ENCODE data around the gene TSBP1.
"Not testable (repeated sequence)": the region's sequence is repeated elsewhere in the genome, so short reads cannot be mapped to it uniquely, and the experiment has no call there.

Gene TSBP1

DNA sequence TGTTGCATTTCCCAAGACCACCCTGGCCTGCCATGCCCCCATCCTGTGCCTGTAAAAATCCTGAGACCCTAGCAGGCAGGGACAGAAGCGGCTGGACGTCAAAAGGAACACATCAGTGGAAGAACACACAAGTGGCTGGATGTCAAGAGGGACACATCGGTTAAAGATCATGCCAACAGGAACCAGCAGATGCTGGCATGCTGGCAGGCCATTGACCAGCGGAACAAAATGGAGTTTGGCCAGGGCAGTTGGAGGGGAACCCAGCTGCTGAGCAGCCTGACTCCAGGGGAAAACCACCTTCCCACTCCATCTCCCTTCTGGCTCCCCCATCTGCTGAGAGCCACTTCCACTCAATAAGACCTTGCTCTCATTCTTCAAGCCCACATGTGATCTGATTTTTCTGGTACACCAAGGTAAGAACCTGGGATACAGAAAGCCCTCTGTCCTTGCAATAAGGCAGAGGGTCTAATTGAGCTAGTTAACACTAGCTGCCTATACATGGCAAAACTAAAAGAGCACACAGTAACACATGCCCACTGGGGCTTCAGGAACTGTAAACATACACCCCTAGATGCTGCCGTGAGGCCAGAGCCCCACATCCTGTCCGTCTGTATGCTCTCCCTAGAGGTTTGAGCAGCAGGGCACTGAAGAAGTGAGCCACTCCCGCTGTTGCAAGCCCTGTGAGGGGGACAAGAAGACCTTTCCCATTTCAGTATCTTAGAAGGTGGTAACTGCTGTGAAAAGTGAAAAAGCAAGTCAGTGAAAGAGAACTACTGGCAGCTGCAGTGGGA is 4.2 kb upstream of the TSBP1 start:
- no peak for DNase-seq (ENCODE audit: low spot score)

DNA sequence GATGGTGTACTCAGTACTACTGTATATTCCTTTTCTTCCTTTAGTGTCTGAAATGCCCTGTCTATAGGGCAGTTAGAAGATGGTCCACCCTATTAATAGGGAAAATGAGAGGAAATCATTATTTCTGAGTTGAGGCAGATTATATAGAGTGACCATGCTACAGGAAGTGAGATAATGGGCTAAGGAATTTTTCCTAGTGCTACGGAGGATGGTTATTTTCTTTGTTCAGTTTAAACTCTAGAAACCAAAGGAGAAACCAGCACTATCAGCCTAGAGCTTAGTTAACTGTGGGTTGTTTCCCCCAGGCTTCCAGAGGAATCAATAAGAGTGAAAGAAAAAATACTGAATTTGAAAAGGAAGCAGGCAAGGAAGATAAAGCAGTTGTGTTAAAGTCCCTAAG is 474 bp downstream of the TSBP1 start:
- no peak for DNase-seq (ENCODE audit: low spot score)

DNA sequence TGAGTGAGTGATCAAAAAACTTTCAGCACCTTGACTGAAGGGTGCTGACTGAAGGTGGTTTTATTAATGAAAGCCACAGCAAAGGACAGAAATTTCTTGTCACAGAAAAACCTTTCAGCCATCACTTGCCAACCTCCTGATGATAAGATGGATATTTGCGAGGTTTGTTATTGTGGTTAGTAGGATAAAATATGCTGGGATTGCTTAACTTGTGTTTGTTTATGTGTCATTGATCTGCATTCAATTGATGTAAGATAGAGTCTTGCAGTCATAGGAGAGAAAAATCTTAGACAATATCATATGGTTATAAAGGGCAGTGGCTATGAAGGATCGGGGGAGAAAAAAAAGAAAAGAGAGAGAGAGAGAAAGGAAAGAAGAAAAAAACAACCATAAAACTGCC is 1.2 kb downstream of the TSBP1 start:
- no peak for DNase-seq (ENCODE audit: low spot score)

GRCh38 chr6:32369660-32370059 is 2.0 kb downstream of the TSBP1 start:
- peak; percentile 44 for DNase-seq (ENCODE audit: low spot score)

- DNase-seq (ENCODE audit: low spot score) = no peak
Observed at GRCh38 chr6:32367644-32368043, 4.1 kb downstream of the TSBP1 start.

DNA sequence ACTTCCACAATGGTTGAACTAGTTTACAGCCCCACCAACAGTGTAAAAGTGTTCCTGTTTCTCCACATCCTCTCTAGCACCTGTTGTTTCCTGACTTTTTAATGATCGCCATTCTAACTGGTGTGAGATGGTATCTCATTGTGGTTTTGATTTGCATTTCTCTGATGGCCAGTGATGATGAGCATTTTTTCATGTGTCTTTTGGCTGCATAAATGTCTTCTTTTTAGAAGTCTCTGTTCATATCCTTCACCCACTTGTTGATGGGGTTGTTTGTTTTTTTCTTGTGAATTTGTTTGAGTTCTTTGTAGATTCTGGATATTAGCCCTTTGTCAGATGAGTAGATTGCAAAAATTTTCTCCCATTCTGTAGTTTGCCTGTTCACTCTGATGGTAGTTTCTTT is 12.5 kb downstream of the TSBP1 start:
- not testable (repeated sequence) for DNase-seq (ENCODE audit: low spot score)

GRCh38 chr6:32358548-32358947 is 13.2 kb downstream of the TSBP1 start:
- not testable (repeated sequence) for DNase-seq (ENCODE audit: low spot score)

DNA sequence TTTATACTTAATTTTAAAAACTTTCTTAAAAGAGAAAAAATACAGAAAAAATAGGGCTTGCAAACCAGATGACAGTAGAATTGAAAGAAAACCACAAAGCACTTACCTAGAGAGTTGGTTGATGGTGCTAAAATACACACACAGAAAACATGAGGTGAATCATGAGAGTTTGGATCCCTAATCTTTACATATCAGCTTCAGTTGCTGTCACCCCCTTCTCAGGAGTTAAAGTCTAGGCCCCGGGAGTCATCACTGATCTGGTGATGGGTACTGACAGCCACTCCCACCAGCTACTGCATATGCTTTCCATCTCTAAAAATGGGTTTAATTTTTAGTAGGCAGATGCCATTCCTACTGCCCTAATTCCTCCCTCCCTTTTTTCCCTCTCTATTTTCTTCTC is 16.7 kb downstream of the TSBP1 start:
- no peak for DNase-seq (ENCODE audit: low spot score)

- DNase-seq (ENCODE audit: low spot score) = no peak
Observed at GRCh38 chr6:32353348-32353747, 18.4 kb downstream of the TSBP1 start.

- DNase-seq (ENCODE audit: low spot score) = no peak
Observed at GRCh38 chr6:32340242-32340641, 31.5 kb downstream of the TSBP1 start.

GRCh38 chr6:32337186-32337805 is 34.4 kb downstream of the TSBP1 start:
- no peak for DNase-seq (ENCODE audit: low spot score)

GRCh38 chr6:32332433-32332832 is 39.3 kb downstream of the TSBP1 start:
- DNase-seq (ENCODE audit: low spot score) = no peak

DNA sequence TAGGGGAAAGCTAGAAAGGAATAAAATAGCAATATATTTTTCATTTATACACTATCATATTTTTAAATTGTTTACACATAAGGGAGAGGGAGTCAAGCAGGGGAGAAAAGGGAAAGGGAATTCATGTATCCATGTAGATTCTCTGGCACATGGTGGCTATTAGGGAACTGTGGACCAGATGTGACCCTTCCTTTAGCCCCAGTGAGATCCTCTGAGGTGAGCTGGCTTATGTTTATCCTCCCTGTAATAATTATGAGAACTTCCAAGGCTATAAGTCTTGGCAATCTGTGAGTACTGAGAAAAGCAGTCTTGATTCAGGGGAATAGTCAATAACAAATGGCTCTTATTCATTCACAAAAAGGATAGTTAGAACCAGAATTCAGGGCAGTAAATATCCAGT is 42.6 kb downstream of the TSBP1 start:
- no peak for DNase-seq (ENCODE audit: low spot score)

DNA sequence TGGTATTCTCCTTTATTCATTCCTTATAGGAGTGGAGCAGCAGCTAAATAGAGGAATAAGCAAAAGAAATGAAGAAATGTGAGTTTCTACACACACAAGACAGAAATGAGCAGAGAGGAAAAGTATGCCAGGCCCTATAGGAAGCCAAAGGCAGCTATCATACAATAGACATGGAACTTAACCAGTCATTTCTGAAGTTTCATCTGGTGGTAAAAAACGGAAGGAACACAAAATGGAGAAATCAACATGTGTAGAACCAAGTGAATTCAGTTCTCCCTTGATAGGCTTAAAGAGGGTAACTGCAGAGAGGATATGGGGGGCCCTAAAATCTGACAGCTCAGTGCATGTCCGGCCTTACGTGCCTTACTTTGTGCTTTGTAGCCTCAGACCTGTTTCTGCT is 44.6 kb downstream of the TSBP1 start:
- no peak for DNase-seq (ENCODE audit: low spot score)

- DNase-seq (ENCODE audit: low spot score) = no peak
Observed at GRCh38 chr6:32318501-32318900, 53.2 kb downstream of the TSBP1 start.

DNA sequence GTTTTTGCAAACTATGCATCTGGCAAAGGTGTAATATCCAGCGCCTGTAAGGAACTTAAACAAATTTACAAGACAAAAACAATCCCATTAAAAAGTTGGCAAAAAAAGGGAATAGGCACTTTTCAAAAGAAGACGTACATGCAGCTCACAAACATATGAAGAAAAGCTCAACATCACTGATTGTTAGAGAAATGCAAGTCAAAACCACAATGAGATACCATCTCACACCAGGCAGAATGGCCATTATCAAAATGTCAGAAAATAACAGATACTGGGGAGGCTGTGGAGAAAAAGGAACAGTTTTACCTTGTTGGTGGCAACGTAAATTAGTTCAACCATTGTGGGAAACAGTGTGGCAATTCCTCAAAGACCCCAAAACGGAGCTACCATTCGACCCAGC is 54.2 kb downstream of the TSBP1 start:
- DNase-seq (ENCODE audit: low spot score) = no peak

DNA sequence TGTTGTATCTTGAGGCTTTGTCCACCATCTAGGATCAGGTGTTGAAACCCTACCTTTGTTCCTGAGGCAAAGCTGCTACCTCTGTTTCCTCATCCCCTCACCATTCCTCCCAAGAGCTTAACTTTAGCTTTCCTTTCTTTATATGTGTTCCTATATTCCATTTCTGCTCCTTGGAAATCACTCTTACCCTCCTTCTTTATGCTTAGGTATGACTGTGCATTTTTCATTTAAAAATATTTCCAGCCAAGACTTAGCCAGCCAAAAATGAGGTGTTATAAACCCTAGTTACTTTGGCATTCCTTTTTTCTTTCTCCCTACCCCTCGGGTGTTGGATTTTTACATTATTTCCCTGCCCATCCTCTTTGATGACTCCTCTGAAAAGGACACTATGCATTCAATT is 57.7 kb downstream of the TSBP1 start:
- DNase-seq (ENCODE audit: low spot score) = no peak

- no peak for DNase-seq (ENCODE audit: low spot score)
Observed at GRCh38 chr6:32298632-32299336, 72.9 kb downstream of the TSBP1 start.

GRCh38 chr6:32294980-32295379 is 76.7 kb downstream of the TSBP1 start:
- not testable (repeated sequence) for DNase-seq (ENCODE audit: low spot score)

- no peak for DNase-seq (ENCODE audit: low spot score)
Observed at GRCh38 chr6:32294566-32294965, 77.1 kb downstream of the TSBP1 start.

DNA sequence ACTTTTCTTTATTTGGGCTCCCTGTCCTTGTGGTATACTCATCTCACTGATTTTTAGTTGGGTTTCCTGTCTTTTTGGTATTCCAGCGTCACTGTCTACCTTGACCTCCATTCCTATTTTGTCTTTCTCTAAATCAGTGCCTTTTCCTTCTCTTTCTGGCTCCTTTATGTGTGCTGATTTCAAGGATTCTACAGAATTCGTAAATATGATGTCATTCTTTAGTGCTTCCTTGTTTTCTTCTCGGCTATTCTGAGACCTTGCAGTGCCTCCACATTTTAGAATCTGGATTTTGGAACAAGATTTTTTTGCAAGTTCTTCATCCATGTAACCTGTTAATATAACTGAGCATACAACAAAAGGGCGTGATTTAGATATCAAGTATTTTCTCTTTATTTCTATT is 78.0 kb downstream of the TSBP1 start:
- no peak for DNase-seq (ENCODE audit: low spot score)

- DNase-seq (ENCODE audit: low spot score) = no peak
Observed at GRCh38 chr6:32291543-32291942, 80.2 kb downstream of the TSBP1 start.

- DNase-seq (ENCODE audit: low spot score) = no peak
Observed at GRCh38 chr6:32290886-32291450, 80.7 kb downstream of the TSBP1 start.

Data from AG20443 (cell line).